ENCODE results near the gene SNX18.

Gene SNX18, protein sequence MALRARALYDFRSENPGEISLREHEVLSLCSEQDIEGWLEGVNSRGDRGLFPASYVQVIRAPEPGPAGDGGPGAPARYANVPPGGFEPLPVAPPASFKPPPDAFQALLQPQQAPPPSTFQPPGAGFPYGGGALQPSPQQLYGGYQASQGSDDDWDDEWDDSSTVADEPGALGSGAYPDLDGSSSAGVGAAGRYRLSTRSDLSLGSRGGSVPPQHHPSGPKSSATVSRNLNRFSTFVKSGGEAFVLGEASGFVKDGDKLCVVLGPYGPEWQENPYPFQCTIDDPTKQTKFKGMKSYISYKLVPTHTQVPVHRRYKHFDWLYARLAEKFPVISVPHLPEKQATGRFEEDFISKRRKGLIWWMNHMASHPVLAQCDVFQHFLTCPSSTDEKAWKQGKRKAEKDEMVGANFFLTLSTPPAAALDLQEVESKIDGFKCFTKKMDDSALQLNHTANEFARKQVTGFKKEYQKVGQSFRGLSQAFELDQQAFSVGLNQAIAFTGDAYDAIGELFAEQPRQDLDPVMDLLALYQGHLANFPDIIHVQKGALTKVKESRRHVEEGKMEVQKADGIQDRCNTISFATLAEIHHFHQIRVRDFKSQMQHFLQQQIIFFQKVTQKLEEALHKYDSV

GRCh38 chr5:54517512-54518145 lies at the start of gene SNX18:
SNX18 (plus strand) TSS chr5:54517759; CDS start chr5:54517953, 194 bp downstream.
- DNase-seq (ENCODE audit: low spot score): peak; percentile 96
- peak; percentile 97 for TF ChIP-seq CTCF (IDR thresholded peaks at IDR 0.05; ENCODE audit: borderline replicate concordance, control extremely low read depth, extremely low read depth, insufficient read depth, missing control alignments)
- in situ Hi-C loops (cut with MboI; ENCODE audit: low sequenced_read_pairs, unreplicated experiment): no loop called here

DNA sequence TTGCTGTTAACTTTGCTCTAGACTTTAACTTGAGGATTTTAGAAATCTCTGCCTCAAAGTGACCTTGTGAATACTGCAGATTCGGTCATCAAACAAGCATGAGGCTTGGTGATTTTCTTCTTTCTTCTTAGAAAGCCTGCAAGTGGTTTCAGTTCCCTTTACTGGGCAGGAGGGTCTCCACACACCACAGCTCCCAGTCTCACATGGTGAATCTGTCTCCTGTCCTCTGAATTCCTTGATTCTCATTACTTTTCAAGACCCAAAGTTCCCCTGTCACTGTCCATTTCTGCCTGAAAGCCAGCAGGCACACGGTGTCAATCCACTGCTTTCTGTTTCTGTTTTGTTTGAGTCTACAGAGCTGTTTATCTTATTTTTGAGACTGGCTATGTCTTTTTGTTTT lies 47.9 kb upstream of the SNX18 start:
- TF ChIP-seq CTCF (IDR thresholded peaks at IDR 0.05; ENCODE audit: borderline replicate concordance, control extremely low read depth, extremely low read depth, insufficient read depth, missing control alignments): no peak
- in situ Hi-C loops (cut with MboI; ENCODE audit: low sequenced_read_pairs, unreplicated experiment): no loop called here
- peak; percentile 29 for DNase-seq (ENCODE audit: low spot score)

DNA sequence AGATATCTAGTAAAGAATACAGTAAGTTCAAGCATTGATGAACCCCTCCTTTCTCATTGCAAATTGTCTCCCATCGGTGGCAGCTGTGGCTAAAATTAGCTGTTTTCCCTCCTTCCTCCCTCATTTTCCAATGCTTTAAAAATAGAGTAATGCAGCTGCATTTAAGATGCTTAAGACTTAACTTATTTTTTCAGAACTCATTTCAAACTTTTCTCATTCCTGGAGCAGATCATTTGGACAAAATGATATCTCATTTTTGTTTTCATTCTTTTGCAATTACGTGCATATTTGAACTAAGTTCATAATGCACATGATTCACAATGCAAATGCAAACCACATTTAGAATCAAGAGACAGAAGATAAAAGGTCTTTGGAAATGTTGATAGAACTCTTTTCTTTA lies 47.4 kb upstream of the SNX18 start:
- DNase-seq (ENCODE audit: low spot score): no peak
- in situ Hi-C loops (cut with MboI; ENCODE audit: low sequenced_read_pairs, unreplicated experiment): no loop called here
- no peak for TF ChIP-seq CTCF (IDR thresholded peaks at IDR 0.05; ENCODE audit: borderline replicate concordance, control extremely low read depth, extremely low read depth, insufficient read depth, missing control alignments)

GRCh38 chr5:54470677-54471076 lies 46.9 kb upstream of the SNX18 start:
- no peak for TF ChIP-seq CTCF (IDR thresholded peaks at IDR 0.05; ENCODE audit: borderline replicate concordance, control extremely low read depth, extremely low read depth, insufficient read depth, missing control alignments)
- in situ Hi-C loops (cut with MboI; ENCODE audit: low sequenced_read_pairs, unreplicated experiment): no loop called here
- no peak for DNase-seq (ENCODE audit: low spot score)

DNA sequence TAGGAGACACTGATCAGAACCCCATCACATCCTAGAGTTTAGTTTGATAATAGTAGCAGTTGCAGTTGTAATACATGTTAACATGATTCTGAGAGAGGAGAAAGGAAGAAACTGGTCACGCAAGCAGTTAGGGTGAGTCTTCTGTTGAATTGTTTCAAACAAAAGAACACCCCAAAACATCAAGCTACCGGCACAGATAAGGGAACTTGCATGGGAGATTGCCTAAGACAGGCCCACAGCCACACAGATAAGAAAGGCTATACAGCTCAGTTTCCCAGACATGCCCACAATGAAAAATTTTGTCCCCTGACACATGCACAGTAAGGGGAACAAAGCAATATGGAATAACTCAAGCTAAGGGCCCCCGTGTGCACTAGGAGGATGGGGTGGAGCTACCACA lies 46.2 kb upstream of the SNX18 start:
- no peak for DNase-seq (ENCODE audit: low spot score)
- in situ Hi-C loops (cut with MboI; ENCODE audit: low sequenced_read_pairs, unreplicated experiment): no loop called here
- no peak for TF ChIP-seq CTCF (IDR thresholded peaks at IDR 0.05; ENCODE audit: borderline replicate concordance, control extremely low read depth, extremely low read depth, insufficient read depth, missing control alignments)

DNA sequence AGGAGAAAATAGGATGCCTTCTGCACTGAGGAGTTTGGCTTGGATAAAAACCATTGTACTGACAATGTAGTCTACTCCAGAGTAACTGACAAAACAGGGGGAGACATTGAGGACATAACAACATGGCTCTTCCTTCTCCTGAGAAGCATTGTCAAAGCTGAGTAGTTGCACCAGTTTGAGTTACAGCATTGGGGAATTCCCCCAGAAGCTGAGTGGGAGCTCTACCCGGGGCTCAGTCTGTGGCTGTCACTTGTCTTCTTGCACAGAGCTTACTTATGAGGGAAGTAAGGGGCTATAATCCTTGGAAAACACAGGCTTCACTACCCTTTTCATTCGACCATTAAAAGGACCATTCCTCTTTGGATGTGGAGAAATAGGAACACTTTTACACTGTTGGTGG lies 40.9 kb upstream of the SNX18 start:
- TF ChIP-seq CTCF (IDR thresholded peaks at IDR 0.05; ENCODE audit: borderline replicate concordance, control extremely low read depth, extremely low read depth, insufficient read depth, missing control alignments): no peak
- in situ Hi-C loops (cut with MboI; ENCODE audit: low sequenced_read_pairs, unreplicated experiment): loop anchor here (25.0 kb wide), 2 partner anchors 89 to 214 kb away; no protein-coding TSS in a partner anchor
- no peak for DNase-seq (ENCODE audit: low spot score)
